UCSD-AML1 (cell line): ENCODE measurements around the gene DUSP28.
A peak's percentile ranks its signal among the peaks of the same experiment; 100 is the strongest.

Source experiments
- DNase-seq: peaks from one replicate; lab custom pipeline; 2025; ENCODE audit not compliant: unreplicated experiment; lab: John Stamatoyannopoulos, UW

DUSP28 gene

GRCh38 chr2:240597419-240598181 is 37.4 kb downstream of the DUSP28 start:
- DNase-seq, result no peak

- no peak for DNase-seq
Observed at GRCh38 chr2:240598311-240598911, 38.3 kb downstream of the DUSP28 start.

- no peak for DNase-seq
Observed at GRCh38 chr2:240599141-240599583, 39.0 kb downstream of the DUSP28 start.

GRCh38 chr2:240600451-240600961 is 40.3 kb downstream of the DUSP28 start:
- no peak for DNase-seq

GRCh38 chr2:240601061-240601830 is 41.1 kb downstream of the DUSP28 start:
- no peak for DNase-seq

GRCh38 chr2:240601831-240602160 is 41.6 kb downstream of the DUSP28 start:
- no peak for DNase-seq

GRCh38 chr2:240602266-240603050 is 42.3 kb downstream of the DUSP28 start:
- no peak for DNase-seq

- DNase-seq, result no peak
Observed at GRCh38 chr2:240603081-240603835, 43.1 kb downstream of the DUSP28 start.

GRCh38 chr2:240603846-240604245 is 43.7 kb downstream of the DUSP28 start:
- no peak for DNase-seq

GRCh38 chr2:240604291-240604938 is 44.3 kb downstream of the DUSP28 start:
- DNase-seq, result peak; percentile 54

- no peak for DNase-seq
Observed at GRCh38 chr2:240604939-240605716, 45.0 kb downstream of the DUSP28 start.

GRCh38 chr2:240605867-240606743 is 45.9 kb downstream of the DUSP28 start:
- no peak for DNase-seq

- DNase-seq, result peak; percentile 45
Observed at GRCh38 chr2:240611601-240612210, 51.5 kb downstream of the DUSP28 start.
